ENCODE measurements around the gene PTPRK. TPM values are rescaled to one million over a fixed set of nuclear protein-coding genes. Genes with fewer than 3 reads are reported as not detected.

Gene PTPRK
- total RNA-seq, 1 experiment from 2014 or later, result 34.2 TPM

- no peaks in the 10 kb centered on the region for H3K4me1 ChIP-seq (ENCODE audit: control insufficient read depth in 1 of 2, insufficient read depth in 2 of 2, low read length in 2 of 2)
- no peaks in the 10 kb centered on the region for H3K36me3 ChIP-seq (ENCODE audit: control insufficient read depth in 1 of 2, insufficient read depth in 2 of 2, low read length in 2 of 2)
- no peak overlapping the region for H2AFZ ChIP-seq (ENCODE audit: low read depth, low read length, poor library complexity, severe bottlenecking)
- H3K4me2 ChIP-seq (ENCODE audit: low read length), result no peak overlapping the region
- no peak overlapping the region for H3K4me3 ChIP-seq (replicated peaks in 1 of 2; ENCODE audit: low read depth in 1 of 2, low read length in 2 of 2)
- ChIA-PET POLR2A (no interaction called here), CTCF (no interaction called here), RAD21 (ENCODE audit: low non-redundant PET in 1 of 2, low total read pairs in 2 of 2, uncharacterized antibody in 2 of 2, unreplicated experiment in 2 of 2) (no interaction called here)
- no peaks in the 10 kb centered on the region for H3K9me2 ChIP-seq (ENCODE audit: insufficient read depth)
- H3K9ac ChIP-seq (ENCODE audit: low read length), result no peak overlapping the region
- no TSS peak for BruUV-seq (replicated peaks)
- TF ChIP-seq RAD21 (IDR thresholded peaks at IDR 0.05; ENCODE audit: low read depth), result no peak
- TF ChIP-seq EGR1 (IDR thresholded peaks at IDR 0.05; ENCODE audit: low read depth), result no peak
- TF ChIP-seq SIN3A (IDR thresholded peaks at IDR 0.05; ENCODE audit: low read depth), result no peak
- no peak for TF ChIP-seq FOSL1 (IDR thresholded peaks at IDR 0.05; ENCODE audit: low read depth)
- TF ChIP-seq SRF (IDR thresholded peaks at IDR 0.05; ENCODE audit: low read depth), result no peak
- TF ChIP-seq CBX3 (IDR thresholded peaks at IDR 0.05; ENCODE audit: low read depth), result no peak
- no peak for TF ChIP-seq POLR2A (IDR thresholded peaks at IDR 0.05; ENCODE audit: borderline replicate concordance, extremely low read depth, insufficient read depth, insufficient read length)
- no peak for TF ChIP-seq CEBPB (IDR thresholded peaks at IDR 0.05; ENCODE audit: low read depth)
- TF ChIP-seq EZH2 (IDR thresholded peaks at IDR 0.05), result no peak
- no peak for TF ChIP-seq MAX (IDR thresholded peaks at IDR 0.05)
- no peak for TF ChIP-seq CTCF (IDR thresholded peaks at IDR 0.05 in 2 of 3, conservative IDR thresholded peaks at IDR 0.05 in 1 of 3; ENCODE audit: borderline replicate concordance in 1 of 3, insufficient read depth in 1 of 3, low read depth in 2 of 3, low read length in 2 of 3)
- TF ChIP-seq, protein P1, sequence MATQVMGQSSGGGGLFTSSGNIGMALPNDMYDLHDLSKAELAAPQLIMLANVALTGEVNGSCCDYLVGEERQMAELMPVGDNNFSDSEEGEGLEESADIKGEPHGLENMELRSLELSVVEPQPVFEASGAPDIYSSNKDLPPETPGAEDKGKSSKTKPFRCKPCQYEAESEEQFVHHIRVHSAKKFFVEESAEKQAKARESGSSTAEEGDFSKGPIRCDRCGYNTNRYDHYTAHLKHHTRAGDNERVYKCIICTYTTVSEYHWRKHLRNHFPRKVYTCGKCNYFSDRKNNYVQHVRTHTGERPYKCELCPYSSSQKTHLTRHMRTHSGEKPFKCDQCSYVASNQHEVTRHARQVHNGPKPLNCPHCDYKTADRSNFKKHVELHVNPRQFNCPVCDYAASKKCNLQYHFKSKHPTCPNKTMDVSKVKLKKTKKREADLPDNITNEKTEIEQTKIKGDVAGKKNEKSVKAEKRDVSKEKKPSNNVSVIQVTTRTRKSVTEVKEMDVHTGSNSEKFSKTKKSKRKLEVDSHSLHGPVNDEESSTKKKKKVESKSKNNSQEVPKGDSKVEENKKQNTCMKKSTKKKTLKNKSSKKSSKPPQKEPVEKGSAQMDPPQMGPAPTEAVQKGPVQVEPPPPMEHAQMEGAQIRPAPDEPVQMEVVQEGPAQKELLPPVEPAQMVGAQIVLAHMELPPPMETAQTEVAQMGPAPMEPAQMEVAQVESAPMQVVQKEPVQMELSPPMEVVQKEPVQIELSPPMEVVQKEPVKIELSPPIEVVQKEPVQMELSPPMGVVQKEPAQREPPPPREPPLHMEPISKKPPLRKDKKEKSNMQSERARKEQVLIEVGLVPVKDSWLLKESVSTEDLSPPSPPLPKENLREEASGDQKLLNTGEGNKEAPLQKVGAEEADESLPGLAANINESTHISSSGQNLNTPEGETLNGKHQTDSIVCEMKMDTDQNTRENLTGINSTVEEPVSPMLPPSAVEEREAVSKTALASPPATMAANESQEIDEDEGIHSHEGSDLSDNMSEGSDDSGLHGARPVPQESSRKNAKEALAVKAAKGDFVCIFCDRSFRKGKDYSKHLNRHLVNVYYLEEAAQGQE (IDR thresholded peaks at IDR 0.05; ENCODE audit: low read depth), result no peak
- no peak for TF ChIP-seq POLR2AphosphoS5 (IDR thresholded peaks at IDR 0.05; ENCODE audit: low read depth, low read length)
- TF ChIP-seq EZH2phosphoT487 (IDR thresholded peaks at IDR 0.05; ENCODE audit: borderline replicate concordance), result no peak
- TF ChIP-seq TCF7L2 (IDR thresholded peaks at IDR 0.05; ENCODE audit: borderline replicate concordance, extremely low read depth, insufficient read depth, insufficient read length), result no peak
- no peak for TF ChIP-seq JUND (IDR thresholded peaks at IDR 0.05)
- H3K27ac ChIP-seq (ENCODE audit: low read depth, low read length), result no peak overlapping the region
- DNase-seq (ENCODE audit: low read depth, low spot score) (no peak), ATAC-seq (no peak)
- no peaks in the 10 kb centered on the region for H3K27me3 ChIP-seq (ENCODE audit: insufficient read depth, low read length)
- intact Hi-C loops (cut with micrococcal nuclease), result no loop called here
- no peaks in the 10 kb centered on the region for H4K20me1 ChIP-seq (ENCODE audit: insufficient read depth)
- H3K9me3 ChIP-seq (ENCODE audit: control insufficient read depth in 1 of 2, insufficient read depth in 1 of 2, low read depth in 1 of 2, low read length in 2 of 2), result no peaks in the 10 kb centered on the region
- H3K79me2 ChIP-seq (ENCODE audit: insufficient read depth, low read length), result no peaks in the 10 kb centered on the region
These were observed 523.5 kb downstream of the PTPRK start for GRCh38 chr6:127996925-127997324.
